Lower lobe of right lung (tissue), 2 donors: Measurements from ENCODE around the gene CAP2. TPM values are rescaled to one million over a fixed set of nuclear protein-coding genes. Genes with fewer than 3 reads are reported as not detected.
A peak's percentile ranks its signal among the peaks of the same experiment; 100 is the strongest.

Experiments used
- ATAC-seq, 2 donors: fragments of 200-7000 bp; cut with Tn5 transposase; one replicate each; pipeline ENCODE4 v1.9.1; 2020 to 2022; ENCODE audit warnings: mild to moderate bottlenecking in 2 of 2, moderate library complexity in 2 of 2
- DNase-seq: peaks from one replicate; pipeline ENCODE4 v3.0.0-alpha.2; 2020
- H3K27ac ChIP-seq: fragments of 200-600 bp; one replicate; pipeline ENCODE4 v1.8.0; 2022
- H3K27me3 ChIP-seq: fragments of 200-600 bp; one replicate; pipeline ENCODE4 v1.8.0; 2022; ENCODE audit warnings: low read depth
- H3K36me3 ChIP-seq: fragments of 200-600 bp; one replicate; pipeline ENCODE4 v1.8.0; 2022; ENCODE audit warnings: mild to moderate bottlenecking
- H3K4me1 ChIP-seq: fragments of 200-600 bp; one replicate; pipeline ENCODE4 v1.8.0; 2022
- H3K4me3 ChIP-seq: fragments of 200-600 bp; one replicate; pipeline ENCODE4 v1.8.0; 2022; ENCODE audit warnings: mild to moderate bottlenecking
- H3K9me3 ChIP-seq: fragments of 200-600 bp; one replicate; pipeline ENCODE4 v1.8.0; 2022
- intact Hi-C: fragments of 100-400 bp; cut with DNase I; formaldehyde crosslinking; loops from one replicate; pipeline ENCODE4 v1.11.0; 2022
- total RNA-seq: library from RNA; stranded (reverse); fragmentation: NEBNext Ultra II Directional; extraction: Animal tissue kit (Norgen Biotek cat#: 25700); gene quantifications from one replicate; pipeline ENCODE4 v1.2.1, GENCODE V29; 2021
- TF ChIP-seq, protein P1 (sequence below): fragments of 200-600 bp; IDR thresholded peaks from one replicate; pipeline ENCODE4 v1.8.0; 2022; ENCODE audit warnings: antibody characterized with exemption, mild to moderate bottlenecking
- donor health status: DM: no; HTN: yes; CAD: no; lungs with severe emphysema.

Gene CAP2
- total RNA-seq, 1 donor from 2014 or later = 4.7 TPM

DNA sequence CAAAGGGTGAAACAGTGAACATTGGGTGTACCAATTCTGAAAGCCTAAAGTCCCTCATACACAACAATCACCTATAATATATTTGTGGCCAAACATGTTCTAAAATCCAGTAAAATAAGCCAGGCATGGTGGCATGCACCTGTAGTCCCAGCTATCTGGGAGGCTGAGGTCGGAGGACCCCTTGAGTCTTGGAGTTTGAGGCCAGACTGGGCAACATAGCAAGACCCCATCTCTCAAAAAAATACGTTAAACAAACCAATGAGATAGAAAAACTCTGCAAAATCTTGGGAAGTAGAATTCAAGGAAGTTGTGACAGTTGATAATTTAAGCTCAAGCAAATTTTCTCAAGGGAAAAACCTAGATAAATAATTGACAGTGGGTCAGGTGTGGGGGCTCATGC lies 92.6 kb downstream of the CAP2 start:
- intact Hi-C loops = no loop called here
- no peak for ATAC-seq
- Histone ChIP-seq H3K4me1 (no peaks in the 10 kb centered on the region), H3K36me3 (no peaks in the 10 kb centered on the region), H3K4me3 (no peak overlapping the region), H3K27me3 (no peaks in the 10 kb centered on the region), H3K27ac (no peak overlapping the region), H3K9me3 (no peaks in the 10 kb centered on the region)
- TF ChIP-seq, protein P1, sequence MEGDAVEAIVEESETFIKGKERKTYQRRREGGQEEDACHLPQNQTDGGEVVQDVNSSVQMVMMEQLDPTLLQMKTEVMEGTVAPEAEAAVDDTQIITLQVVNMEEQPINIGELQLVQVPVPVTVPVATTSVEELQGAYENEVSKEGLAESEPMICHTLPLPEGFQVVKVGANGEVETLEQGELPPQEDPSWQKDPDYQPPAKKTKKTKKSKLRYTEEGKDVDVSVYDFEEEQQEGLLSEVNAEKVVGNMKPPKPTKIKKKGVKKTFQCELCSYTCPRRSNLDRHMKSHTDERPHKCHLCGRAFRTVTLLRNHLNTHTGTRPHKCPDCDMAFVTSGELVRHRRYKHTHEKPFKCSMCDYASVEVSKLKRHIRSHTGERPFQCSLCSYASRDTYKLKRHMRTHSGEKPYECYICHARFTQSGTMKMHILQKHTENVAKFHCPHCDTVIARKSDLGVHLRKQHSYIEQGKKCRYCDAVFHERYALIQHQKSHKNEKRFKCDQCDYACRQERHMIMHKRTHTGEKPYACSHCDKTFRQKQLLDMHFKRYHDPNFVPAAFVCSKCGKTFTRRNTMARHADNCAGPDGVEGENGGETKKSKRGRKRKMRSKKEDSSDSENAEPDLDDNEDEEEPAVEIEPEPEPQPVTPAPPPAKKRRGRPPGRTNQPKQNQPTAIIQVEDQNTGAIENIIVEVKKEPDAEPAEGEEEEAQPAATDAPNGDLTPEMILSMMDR = no peak
- DNase-seq = no peak

DNA sequence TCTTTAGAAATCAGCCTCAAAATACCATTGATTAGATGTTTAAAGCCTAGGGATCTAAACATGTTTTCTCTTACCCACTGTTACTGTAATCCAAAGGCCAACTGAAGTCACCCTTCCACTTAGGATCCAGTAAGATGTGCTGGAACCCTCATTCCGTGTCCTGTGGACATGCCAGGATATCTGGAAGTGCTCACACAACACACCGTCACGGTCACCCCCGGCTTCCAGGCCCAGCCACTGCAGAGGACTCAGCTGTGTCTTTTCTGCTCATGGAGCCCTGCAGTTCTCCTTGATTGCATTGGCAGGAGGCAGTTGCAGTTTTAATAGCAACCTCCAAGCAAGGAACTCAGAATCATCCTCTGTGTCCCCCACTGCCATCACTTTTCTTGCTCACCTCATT lies 93.3 kb downstream of the CAP2 start:
- intact Hi-C loops = no loop called here
- ATAC-seq = no peak
- H3K4me1 ChIP-seq = no peaks in the 10 kb centered on the region
- no peak for DNase-seq
- no peak overlapping the region for H3K27ac ChIP-seq
- H3K36me3 ChIP-seq = no peaks in the 10 kb centered on the region
- H3K27me3 ChIP-seq = no peaks in the 10 kb centered on the region
- H3K9me3 ChIP-seq = no peaks in the 10 kb centered on the region
- H3K4me3 ChIP-seq = no peak overlapping the region
- TF ChIP-seq, protein P1 = no peak

DNA sequence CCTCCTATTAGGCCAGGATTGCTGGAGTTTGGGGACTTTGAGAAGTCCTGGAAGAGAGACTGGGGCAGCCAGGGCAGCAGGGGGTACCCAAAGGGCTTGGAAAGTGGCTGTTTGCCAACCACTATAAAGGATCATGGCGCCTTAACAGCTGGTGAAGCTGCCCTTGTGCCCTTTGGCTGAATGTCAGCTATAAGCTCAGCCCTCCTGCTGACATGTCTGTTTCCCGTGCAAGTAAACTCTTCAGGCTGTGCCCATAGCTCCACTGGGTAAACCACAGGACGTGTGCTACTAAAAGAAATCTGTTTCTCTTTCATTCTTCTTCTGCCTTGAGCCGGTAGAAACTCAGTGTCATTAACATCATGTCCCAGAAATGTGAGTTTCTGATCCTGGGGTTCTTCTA lies 97.3 kb downstream of the CAP2 start:
- intact Hi-C loops = no loop called here
- Histone ChIP-seq H3K4me1 (no peaks in the 10 kb centered on the region), H3K4me3 (no peak overlapping the region), H3K27ac (peak overlapping the region; percentile 42), H3K27me3 (no peaks in the 10 kb centered on the region), H3K36me3 (no peaks in the 10 kb centered on the region), H3K9me3 (no peaks in the 10 kb centered on the region)
- DNase-seq = no peak
- no peak for ATAC-seq
- TF ChIP-seq, protein P1 = no peak

DNA sequence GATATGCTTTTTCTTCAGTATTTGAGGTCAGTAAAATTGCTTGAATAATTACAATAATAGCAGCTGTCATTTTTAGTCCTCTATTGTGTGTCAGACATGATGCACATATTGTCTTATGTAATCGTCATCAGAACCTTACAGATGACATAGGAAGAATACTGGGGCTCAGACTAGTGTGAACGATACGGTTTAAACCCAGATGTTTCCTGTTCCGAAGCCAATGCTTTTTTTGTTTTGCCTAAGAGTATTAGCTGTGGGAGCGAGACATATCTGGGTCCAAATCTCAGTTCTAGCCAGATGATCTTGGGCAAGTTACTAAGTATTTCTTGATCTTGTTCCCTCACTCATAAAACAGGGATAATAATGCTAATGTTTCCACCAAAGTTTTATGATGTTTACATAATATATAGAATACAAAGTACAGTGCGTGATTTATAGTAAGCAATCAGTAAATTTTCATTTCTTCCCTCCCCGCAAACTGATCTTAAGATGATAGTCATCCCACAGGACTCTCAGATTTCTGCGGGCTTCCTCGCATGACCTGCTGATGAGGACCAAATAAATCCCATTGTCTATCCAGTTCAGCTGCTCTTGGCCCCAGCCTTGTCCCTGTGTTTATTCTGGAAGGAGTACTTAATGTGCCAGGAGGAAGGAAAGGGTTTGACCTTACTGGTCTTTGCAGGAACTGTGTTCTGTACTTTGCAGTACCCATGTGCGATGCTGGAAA lies 98.2 kb downstream of the CAP2 start:
- Histone ChIP-seq H3K27ac (peak overlapping the region; percentile 73), H3K36me3 (no peaks in the 10 kb centered on the region), H3K4me1 (no peaks in the 10 kb centered on the region), H3K9me3 (no peaks in the 10 kb centered on the region), H3K4me3 (no peak overlapping the region), H3K27me3 (no peaks in the 10 kb centered on the region)
- ATAC-seq = peak in 1 of 2 donors; percentile 54
- intact Hi-C loops = no loop called here
- TF ChIP-seq, protein P1 = no peak
- no peak for DNase-seq

DNA sequence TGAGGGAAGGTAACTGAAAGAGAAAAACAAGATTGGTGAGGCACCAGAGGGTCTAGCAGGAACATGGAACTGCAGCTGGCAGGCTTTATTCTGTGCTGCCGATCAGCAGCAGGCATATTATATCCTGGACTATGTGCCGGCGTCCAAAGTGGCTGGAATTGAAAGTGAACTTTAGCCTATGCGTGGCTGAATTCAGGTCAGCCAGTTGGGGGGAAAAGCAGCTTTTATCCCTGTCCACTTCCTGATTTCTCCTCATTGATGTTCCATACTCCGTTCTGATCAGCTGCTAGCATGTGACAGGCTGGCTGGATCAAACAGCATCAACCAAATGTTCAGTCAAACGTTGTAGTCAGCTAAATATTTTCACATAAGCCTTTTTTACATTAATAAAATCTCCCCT lies 99.0 kb downstream of the CAP2 start:
- H3K36me3 ChIP-seq = no peaks in the 10 kb centered on the region
- TF ChIP-seq, protein P1 = no peak
- H3K27me3 ChIP-seq = no peaks in the 10 kb centered on the region
- H3K9me3 ChIP-seq = no peaks in the 10 kb centered on the region
- no peaks in the 10 kb centered on the region for H3K4me1 ChIP-seq
- no peak overlapping the region for H3K4me3 ChIP-seq
- ATAC-seq (no peak), DNase-seq (no peak)
- peak overlapping the region; percentile 73 for H3K27ac ChIP-seq
- intact Hi-C loops = no loop called here
